NCI-H1105 treated with DMSO at 0.1 percent for 48 hours (cell line): ENCODE results near the gene SYS1.
"Not testable (repeated sequence)": the region's sequence is repeated elsewhere in the genome, so short reads cannot be mapped to it uniquely, and the experiment has no call there.

Source experiments
- DNase-seq: peaks from one replicate; lab custom pipeline; 2025; lab: John Stamatoyannopoulos, UW

SYS1 gene

GRCh38 chr20:45340236-45340847 is 22.6 kb upstream of the SYS1 start:
- no peak for DNase-seq

- DNase-seq: no peak
These were observed 22.0 kb upstream of the SYS1 start for GRCh38 chr20:45340951-45341350.

DNA sequence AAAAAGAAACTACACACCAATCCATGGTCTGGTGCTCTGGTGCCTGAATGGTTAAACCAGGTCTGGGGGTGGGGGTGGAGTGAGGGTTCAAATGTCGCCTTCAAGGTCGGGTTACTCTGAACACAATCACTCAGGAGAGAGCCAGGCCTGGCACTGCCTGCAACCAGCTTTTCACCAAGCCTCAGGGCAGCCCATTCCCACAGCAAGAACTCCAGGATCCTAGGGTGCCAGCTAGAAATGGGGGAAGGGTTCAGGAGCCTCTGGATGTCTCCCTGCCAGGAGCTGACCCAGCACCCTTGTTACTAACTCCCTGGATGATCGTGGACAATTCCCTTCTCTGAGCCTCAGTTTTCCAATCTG is 21.4 kb upstream of the SYS1 start:
- no peak for DNase-seq

DNA sequence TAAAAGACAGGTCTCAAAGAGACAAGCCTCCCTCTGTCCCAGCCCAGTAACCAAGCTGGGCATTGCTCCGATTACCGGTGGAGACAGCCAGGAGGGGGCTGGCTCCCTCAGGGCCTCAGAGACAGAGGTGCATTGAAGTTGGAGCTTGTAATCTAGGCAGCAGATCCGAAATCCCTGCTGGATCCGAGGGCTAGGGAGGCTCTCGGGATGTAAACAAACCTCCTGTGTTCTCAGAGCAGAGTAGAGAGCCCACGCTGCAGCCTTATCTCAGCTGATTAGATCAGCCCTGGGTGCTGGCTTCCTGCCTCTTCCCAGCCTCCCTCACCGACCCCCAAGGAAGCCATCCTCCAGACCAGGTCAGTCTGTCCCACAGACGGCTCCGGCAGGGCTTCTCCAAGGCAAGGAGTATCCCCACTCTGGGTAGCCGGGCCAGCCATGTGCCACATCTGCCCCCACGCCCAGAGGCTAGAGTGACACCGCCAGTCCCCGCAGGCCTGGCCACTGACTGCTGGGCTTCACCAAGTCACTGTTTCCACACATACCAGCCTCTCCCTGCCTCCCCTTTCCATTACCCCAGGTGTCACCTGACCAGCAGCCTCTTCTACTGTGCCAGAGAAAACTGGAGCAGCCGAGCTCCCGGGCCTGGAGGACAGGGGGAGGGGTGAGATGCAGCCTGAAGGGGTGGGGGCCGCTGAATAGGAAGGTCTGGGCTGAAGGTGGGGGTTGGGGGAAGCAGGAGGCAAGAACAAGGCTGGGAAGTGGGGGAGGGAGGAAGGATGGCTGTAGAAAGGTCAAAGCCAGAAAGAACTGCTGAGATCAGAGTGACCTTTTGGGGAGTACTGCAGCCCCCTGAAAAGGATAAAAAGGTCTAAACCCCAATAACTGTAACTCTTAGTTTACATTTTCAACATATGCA is 20.8 kb upstream of the SYS1 start:
- DNase-seq: peak; percentile 3

DNA sequence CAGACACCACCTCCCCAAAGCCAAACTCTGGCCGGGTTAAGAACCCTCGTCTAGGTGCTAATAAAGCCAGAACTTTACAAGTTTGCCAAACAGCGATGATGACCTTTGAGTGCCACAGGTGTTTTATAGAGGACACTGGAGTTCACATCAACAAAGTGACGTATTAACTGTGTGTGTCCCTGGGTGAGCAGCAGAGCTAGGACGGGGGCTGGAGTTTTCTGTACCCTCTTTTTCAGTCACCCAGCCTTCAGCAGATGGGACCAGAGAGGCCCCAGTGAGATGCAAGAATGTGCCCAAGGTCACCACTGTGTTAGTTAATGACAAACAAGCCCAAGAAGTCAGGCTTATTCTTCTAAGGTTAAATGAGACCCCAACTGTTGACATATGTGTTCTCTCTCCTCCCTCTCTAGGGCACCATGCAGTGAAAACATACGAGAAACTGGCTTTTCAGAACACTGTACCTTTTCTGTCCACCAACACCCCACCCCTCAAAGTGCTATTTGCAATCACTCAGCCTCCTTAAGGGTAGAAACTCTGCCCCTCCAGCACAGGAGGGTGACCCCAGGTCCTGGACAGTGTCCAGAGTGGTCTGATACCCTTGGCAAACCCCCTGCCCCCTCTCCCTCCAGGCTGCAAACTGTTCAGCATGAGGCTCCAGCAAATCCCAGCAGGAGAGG is 20.0 kb upstream of the SYS1 start:
- DNase-seq: no peak

- peak; percentile 8 for DNase-seq
These were observed 19.3 kb upstream of the SYS1 start for GRCh38 chr20:45343532-45344167.

DNA sequence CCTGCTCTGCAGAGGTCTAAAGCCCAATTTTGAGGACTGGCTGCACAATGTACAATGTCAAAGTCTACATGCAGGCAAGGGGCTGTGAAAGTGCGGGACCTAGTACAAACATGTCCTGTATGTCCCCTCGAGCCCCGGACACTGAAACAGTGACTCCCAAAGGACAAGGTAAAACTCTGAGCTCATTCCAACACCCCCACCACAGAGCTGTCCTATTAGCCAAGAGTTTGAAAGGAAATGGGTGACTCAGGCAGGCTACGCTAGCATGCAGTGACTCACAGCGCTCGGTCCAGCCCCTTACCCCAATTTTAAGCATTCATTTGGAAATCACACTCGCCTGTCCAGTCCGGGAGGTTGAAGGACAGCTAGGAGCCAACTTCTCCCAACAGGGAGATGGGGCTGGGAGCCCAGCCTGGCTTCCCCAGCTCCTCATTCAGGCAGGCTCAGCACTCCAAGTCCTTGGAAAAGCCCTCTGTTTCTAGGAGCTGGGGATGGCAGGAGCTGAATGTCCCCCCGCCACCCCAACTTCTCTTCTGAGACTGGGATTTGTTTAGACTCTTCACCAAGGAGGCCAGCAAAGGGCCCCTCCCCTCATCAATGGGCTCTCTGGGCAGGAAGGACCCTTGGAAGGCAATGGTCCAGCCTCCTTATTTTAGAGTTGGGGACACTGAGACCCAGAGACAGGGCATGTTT is 18.6 kb upstream of the SYS1 start:
- no peak for DNase-seq

GRCh38 chr20:45345104-45345936 is 17.6 kb upstream of the SYS1 start:
- DNase-seq: no peak

- no peak for DNase-seq
These were observed 16.7 kb upstream of the SYS1 start for GRCh38 chr20:45346291-45346718.

DNA sequence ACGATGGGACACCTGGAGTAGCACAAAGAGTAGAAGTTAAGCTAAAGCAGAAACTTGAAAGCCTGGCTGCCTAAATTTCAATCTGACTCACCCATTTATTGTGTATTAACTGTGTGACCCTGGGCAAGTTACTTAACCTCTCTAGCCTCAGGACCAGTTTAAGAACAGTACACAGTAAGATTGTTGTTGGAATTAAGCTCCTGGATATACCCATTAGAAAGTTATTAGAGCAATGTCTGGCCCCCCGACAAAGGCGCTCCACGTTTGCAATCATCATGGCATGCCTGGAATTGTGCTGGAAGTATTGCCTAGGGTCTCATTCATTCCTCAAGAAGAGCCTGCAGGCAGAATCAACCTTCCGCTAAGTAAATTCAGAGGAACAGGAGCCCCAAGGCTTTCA is 16.1 kb upstream of the SYS1 start:
- DNase-seq: no peak

GRCh38 chr20:45347297-45347935 is 15.5 kb upstream of the SYS1 start:
- no peak for DNase-seq

GRCh38 chr20:45347936-45348778 is 14.8 kb upstream of the SYS1 start, which contains the start of gene SDC4:
SDC4 (minus strand) TSS chr20:45348424; CDS start chr20:45348384, 40 bp downstream.
- DNase-seq: peak; percentile 34

DNA sequence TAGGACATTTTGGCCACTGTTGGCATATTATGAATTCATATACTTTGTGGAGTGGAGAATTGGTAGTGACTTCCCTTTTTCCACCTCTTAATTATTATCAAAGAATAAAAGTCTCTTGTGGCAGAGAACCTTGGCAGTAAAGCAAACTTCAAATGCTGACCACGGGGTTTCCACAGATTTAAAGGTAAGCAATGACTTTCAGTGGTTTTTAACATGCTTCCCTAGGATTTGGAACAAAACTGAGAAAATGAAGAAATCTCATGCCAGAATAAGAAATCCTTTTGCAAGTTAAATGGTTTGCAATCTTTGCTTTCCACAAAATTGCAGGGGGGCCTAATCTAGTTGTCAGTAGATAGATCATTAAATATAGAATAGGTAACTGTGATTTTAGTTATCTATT is 12.7 kb upstream of the SYS1 start:
- no peak for DNase-seq

GRCh38 chr20:45350795-45351194 is 12.2 kb upstream of the SYS1 start:
- not testable (repeated sequence) for DNase-seq

DNA sequence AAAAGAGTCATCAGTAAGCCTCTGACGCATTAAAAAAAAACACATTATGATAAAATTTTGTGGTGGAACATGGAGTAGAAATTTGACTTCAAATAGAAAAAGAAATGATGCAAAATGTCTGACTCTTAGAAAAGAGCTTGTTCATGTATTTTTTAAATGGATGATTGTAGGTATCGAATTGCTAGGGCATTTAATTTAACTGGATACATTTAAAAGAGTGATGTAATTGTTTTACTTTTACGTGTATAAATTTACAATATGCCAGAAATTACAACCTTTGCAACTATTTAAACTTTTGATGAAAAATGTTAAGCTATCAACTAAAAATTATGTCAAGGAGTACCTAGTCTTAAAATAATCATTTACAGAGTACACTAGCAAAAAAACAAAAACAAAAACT is 10.2 kb upstream of the SYS1 start:
- no peak for DNase-seq

DNA sequence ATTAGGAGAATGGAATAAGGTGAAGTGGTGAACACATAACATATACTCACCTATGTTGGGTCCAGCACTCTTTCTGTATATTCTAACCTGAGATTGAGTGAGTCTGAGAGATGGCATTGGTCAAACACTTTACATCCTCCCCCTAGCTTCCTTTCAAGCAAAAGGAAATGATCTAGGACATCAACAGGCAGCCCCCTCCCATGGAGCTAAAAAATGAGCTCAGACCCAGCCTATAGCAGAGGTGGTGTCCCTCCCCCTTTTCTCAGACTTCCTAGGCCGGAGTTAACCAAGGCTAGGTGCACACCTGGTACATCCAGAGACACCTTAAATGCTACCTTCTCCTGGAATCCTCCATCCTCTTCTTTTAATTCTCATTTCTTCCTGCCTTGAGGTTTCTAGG is 9.2 kb upstream of the SYS1 start:
- no peak for DNase-seq

DNA sequence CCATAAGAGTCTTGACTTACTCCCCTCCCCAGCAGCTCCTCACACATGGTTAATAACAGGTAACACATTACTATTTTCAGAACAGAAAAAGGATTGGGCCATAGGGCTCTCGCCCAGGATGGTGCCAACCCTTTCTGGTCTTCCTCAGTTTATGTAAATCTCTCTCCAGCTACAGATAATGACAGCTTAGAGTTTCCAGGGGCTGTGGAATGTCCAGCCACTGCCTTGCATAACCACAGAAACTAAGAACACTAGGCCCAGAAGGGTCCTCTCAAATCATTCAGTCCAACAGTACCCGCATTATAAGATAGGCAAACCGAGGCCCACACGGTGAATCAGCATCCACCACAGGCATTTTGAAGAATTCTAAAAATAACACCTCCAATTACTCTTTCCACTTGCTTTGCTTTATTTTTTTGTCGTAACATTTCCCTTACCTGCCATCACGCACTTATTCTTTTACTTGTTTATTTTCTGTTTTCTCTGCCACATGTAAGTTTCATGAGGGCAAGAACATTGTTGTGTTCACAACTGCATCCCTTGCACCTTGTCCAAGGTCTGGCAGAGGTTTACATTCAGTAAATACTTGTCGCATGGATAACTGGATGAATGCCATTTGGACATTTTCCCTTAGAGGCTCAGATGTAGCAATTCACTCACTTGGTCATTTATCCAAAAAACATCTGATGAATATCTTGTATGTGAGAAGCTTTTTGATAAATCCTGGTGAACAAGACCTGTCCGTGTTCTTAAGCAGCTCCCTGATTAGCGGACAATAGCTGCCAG is 8.3 kb upstream of the SYS1 start:
- DNase-seq: no peak

DNA sequence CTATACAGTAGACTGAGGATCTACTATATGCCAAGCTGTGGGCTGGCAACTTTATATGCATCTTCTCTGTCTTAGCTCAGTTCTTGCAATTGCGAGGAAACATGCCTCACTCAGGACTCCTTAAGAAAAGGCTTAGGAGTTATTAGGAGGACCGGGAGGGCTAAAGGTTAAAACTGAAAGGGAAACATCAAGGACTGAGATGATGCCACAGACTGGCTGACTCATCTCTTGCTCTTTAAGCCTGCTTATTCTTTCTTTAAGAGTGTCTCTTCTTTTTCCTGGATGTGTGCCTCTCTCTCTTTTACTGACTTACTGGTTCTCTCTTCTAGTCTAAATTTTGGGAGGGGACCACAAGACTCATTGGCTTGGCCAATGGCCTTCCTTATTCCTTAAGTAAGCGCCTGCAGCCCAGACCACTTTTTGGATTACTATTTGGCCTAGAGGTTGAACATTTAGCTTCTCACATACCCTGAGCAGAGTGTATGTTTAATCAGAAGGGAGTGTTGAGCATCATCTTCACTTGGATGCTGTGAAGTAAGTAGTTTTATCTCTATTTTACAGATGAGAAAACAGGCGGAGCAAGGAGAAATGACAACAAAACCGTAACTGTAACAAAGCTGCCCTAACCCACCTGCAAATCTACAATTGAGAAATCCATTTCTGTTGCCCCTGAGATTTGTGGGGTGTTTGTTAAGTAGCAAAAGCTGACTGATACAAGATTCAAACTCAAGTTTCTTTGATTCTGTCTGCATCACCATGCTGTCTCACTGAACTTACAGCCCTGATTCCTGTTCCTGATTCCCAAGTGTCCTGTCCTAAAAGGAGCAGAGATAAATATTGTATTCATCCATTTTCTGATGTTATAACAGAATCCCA is 7.5 kb upstream of the SYS1 start:
- DNase-seq: no peak
